Adrenal gland (tissue), 12 donors: ENCODE measurements around the gene KCNT1. TPM values are rescaled to one million over a fixed set of nuclear protein-coding genes. Genes with fewer than 3 reads are reported as not detected.

ENCODE experiments used
- DNase-seq, 7 donors: peaks; one replicate each; pipeline ENCODE4 v3.0.0-alpha.2; 2019 to 2020
- H3K27ac ChIP-seq, 5 donors: fragments of 200-600 bp; sonication (generic) in 4 of 5; 1 replicate in 3 of 5; 2 replicates in 2 of 5; pipeline versions ENCODE4 v1.5.1 to v1.8.0; 2016 to 2020; ENCODE audit warnings: mild to moderate bottlenecking in 1 of 5
- H3K27me3 ChIP-seq: fragments of 200-600 bp; 2 replicates; pipeline ENCODE4 v1.8.0; 2021
- H3K36me3 ChIP-seq, 2 donors: fragments of 200-600 bp; replicated peaks in 1 of 2; 1 replicate in 1 of 2; 2 replicates in 1 of 2; pipeline versions ENCODE4 v1.5.1 to v1.8.0; 2018 to 2022
- H3K4me1 ChIP-seq, 2 donors: fragments of 200-600 bp; replicated peaks in 1 of 2; 1 replicate in 1 of 2; 2 replicates in 1 of 2; pipeline versions ENCODE4 v1.5.1 to v1.8.0; 2018 to 2021
- H3K4me3 ChIP-seq, 4 donors: fragments of 200-600 bp; sonication (generic) in 3 of 4; one replicate each; pipeline ENCODE4 v1.5.1; 2016 to 2018
- H3K9me3 ChIP-seq, 3 donors: fragments of 200-600 bp; sonication (generic) in 1 of 3; replicated peaks in 1 of 3; 1 replicate in 2 of 3; 2 replicates in 1 of 3; pipeline versions ENCODE4 v1.5.1 to v1.8.0; 2016 to 2021
- CTCF ChIP-seq, 6 experiments: fragments of 450-650 bp in 4 of 6; fragments of 200-600 bp in 2 of 6; sonication (generic) in 1 of 6; IDR thresholded peaks; 1 replicate in 5 of 6; 2 replicates in 1 of 6; pipeline versions ENCODE4 v1.5.1 to v1.8.0; 2016 to 2021; ENCODE audit warnings: antibody characterized with exemption in 6 of 6, mild to moderate bottlenecking in 2 of 6, moderate library complexity in 1 of 6
- POLR2A ChIP-seq, 2 donors: fragments of 450-650 bp; IDR thresholded peaks; one replicate each; pipeline ENCODE4 v1.6.1; 2017; ENCODE audit warnings: antibody characterized with exemption in 2 of 2, mild to moderate bottlenecking in 2 of 2, moderate library complexity in 1 of 2
- WGBS, 4 donors: extraction: QIAGEN DNeasy Blood & Tissue Kit in 2 of 4; methylation state at CpG; one replicate each; pipeline versions ENCODE4 v1.1.5 to v1.1.7; 2013 to 2017; 5-methylcytosine and 5-hydroxymethylcytosine counted together
- intact Hi-C, 2 donors: fragments of 100-400 bp; cut with DNase I; formaldehyde crosslinking; loops; one replicate each; pipeline versions ENCODE4 v1.14.1 to v1.15.0; 2022 to 2023
- polyA plus RNA-seq, 3 donors: library from polyadenylated mRNA; stranded (reverse); fragments of 200-250 nt in 2 of 3; fragments of 350-450 nt in 1 of 3; fragmentation: Illumina TruSeq in 1 of 3; extraction: RNeasy Lipid Tissue Mini Kit (QIAGEN cat#74804) in 1 of 3; gene quantifications; one replicate each; pipeline ENCODE4 v1.2.3, GENCODE V29; 2013 to 2014
- total RNA-seq, 9 donors: library from RNA; depleted of rRNA in 4 of 9; stranded (reverse); fragments of >200 nt in 4 of 9; fragments of 120-200 nt in 1 of 9; fragmentation: NEBNext Ultra II Directional in 1 of 9; extraction: Animal tissue kit (Norgen Biotek cat#: 25700) in 1 of 9; gene quantifications; one replicate each; pipeline versions ENCODE4 v1.1.0 to v1.2.4, GENCODE V29; 2013 to 2023
- donor health status: healthy with polysubstance abuse.
- donor health status: Bipolar disorder and iron deficiency.
- donor health status: DM: yes; HTN: yes; CAD: no.
- donor health status: DM: no; HTN: no; CAD: no.
- donor health status: DM: no; HTN: no; CAD: no.
- donor health status: DM: yes; HTN: yes; CAD: no.

The KCNT1 gene
- total and polyA plus RNA-seq, 12 donors, result 0.05 to 2.4 (median 0.24) TPM; not detected in 6

- H3K4me1 ChIP-seq, result no peaks in the 10 kb centered on the region
- DNase-seq, result no peak
- H3K36me3 ChIP-seq, result no peaks in the 10 kb centered on the region
- intact Hi-C loops, result loop anchor here in 1 of 2 donors (10.0 kb wide), 1 partner anchor 326 kb away; no protein-coding TSS in a partner anchor
- H3K27me3 ChIP-seq, result no peaks in the 10 kb centered on the region
- H3K9me3 ChIP-seq, result no peaks in the 10 kb centered on the region
- TF ChIP-seq POLR2A (IDR thresholded peaks at IDR 0.05), result no peak
- TF ChIP-seq CTCF (IDR thresholded peaks at IDR 0.05), result no peak
- no peak overlapping the region for H3K4me3 ChIP-seq
- WGBS, 4 donors, result 90 to 94% (median 92%) methylated on average over 13 of the region's 13 CpGs
- H3K27ac ChIP-seq, result no peak overlapping the region
Observed at GRCh38 chr9:135799261-135799660, 97.3 kb downstream of the KCNT1 start.

DNA sequence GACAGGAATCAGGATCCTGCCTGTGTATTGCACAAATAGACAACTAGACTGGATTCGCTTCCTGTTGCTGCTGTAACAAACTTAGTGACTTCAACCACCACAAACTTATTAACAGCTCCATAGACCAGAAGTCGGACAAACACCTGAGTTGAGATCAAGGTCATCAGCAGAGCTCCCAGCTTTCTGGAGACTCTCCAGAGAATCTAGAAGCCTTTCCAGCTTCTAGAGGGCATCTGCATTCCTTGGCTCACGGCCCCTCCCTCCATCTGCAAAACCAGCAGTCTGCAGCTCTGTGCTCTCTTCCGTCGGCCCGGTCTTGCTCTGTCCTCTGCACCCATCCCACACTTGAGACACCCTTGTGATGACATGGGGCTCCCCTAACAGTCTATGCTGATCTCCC, 99.1 kb downstream of the KCNT1 start:
- Histone ChIP-seq H3K4me3 (no peak overlapping the region), H3K4me1 (no peaks in the 10 kb centered on the region), H3K36me3 (no peaks in the 10 kb centered on the region), H3K27me3 (no peaks in the 10 kb centered on the region), H3K9me3 (no peaks in the 10 kb centered on the region), H3K27ac (no peak overlapping the region)
- TF ChIP-seq POLR2A (IDR thresholded peaks at IDR 0.05) (no peak), CTCF (IDR thresholded peaks at IDR 0.05) (no peak)
- intact Hi-C loops, result no loop called here
- 85 to 92% (median 91%) methylated on average over 6 of the region's 6 CpGs for WGBS, 4 donors
- no peak for DNase-seq

GRCh38 chr9:135802876-135803419, 101.0 kb downstream of the KCNT1 start:
- H3K9me3 ChIP-seq, result no peaks in the 10 kb centered on the region
- H3K27me3 ChIP-seq, result no peaks in the 10 kb centered on the region
- H3K4me3 ChIP-seq, result no peak overlapping the region
- no peak for TF ChIP-seq POLR2A (IDR thresholded peaks at IDR 0.05)
- TF ChIP-seq CTCF (IDR thresholded peaks at IDR 0.05), result no peak
- no peak for DNase-seq
- H3K4me1 ChIP-seq, result no peaks in the 10 kb centered on the region
- no peak overlapping the region for H3K27ac ChIP-seq
- intact Hi-C loops, result no loop called here
- 64 to 73% (median 70%) methylated on average over 6 to 18 of the region's 18 CpGs for WGBS, 4 donors
- no peaks in the 10 kb centered on the region for H3K36me3 ChIP-seq

- H3K4me1 ChIP-seq, result no peaks in the 10 kb centered on the region
- no peak overlapping the region for H3K27ac ChIP-seq
- 74 to 98% (median 91%) methylated on average over 2 to 10 of the region's 10 CpGs for WGBS, 4 donors
- DNase-seq, result no peak
- no peaks in the 10 kb centered on the region for H3K36me3 ChIP-seq
- H3K9me3 ChIP-seq, result no peaks in the 10 kb centered on the region
- H3K27me3 ChIP-seq, result no peaks in the 10 kb centered on the region
- no peak for TF ChIP-seq CTCF (IDR thresholded peaks at IDR 0.05)
- TF ChIP-seq POLR2A (IDR thresholded peaks at IDR 0.05), result no peak
- no peak overlapping the region for H3K4me3 ChIP-seq
- intact Hi-C loops, result no loop called here
Observed at GRCh38 chr9:135803441-135803840, 101.5 kb downstream of the KCNT1 start.
